ENCODE measurements around the gene PNISR. TPM values are rescaled to one million over a fixed set of nuclear protein-coding genes. Genes with fewer than 3 reads are reported as not detected.

PNISR gene
- total and polyA plus RNA-seq, 2 of the 13 experiments (the other 11 are each of a cell fraction or from before 2014, with no cell fraction given) = 43.0 to 48.0 TPM

DNA sequence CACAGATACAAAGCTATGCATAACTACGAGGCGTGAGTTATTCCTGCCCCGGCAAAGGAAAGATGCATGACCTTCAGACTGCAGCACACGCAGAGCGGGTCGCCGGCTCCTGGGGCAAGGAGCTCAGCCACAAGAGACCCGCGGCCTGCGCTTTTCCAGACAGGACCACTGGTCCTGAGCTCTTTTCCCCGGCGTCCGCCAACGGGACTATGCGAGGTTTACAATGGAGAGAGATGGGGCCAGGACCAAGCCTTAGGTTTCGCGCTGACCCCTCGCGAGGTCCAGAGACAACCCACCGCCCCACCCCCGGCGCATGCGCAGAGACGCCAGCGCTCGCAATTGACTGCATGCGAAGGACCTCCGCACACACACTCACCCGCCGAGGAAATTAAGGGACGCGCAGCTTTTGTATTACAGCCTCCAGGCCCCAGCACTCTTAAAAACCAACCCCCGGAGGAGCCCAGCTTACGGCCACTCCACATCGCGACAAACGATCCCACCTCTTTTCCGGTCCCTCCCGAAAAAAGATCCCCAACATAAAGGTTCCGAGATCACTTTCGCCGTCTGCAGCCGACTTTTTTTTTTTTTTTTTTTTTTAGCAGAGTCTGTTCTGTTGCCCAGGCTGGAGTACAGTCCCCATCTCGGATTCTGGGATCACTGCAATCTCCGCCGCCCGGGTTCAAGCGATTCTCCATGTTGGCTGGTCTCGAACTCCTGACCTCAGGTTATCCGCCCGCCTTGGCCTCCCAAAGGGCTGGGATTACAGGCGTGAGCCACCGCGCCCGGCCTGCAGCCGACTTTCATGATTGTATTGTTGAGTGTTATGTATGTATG lies 31.2 kb downstream of the PNISR start, which contains the start of gene COQ3 (continued):
- TF ChIP-seq MTA3 (CRISPR knock-in tag; IDR thresholded peaks at IDR 0.05) = no peak
- peak; percentile 85 for TF ChIP-seq POLR2AphosphoS5 (IDR thresholded peaks at IDR 0.05; ENCODE audit: low read depth, low read length)
- no peak for TF ChIP-seq ZFAT (CRISPR knock-in tag; conservative IDR thresholded peaks at IDR 0.05)
- TF ChIP-seq FIP1L1 (IDR thresholded peaks at IDR 0.05; ENCODE audit: borderline replicate concordance, insufficient read depth, low read depth, low read length) = no peak; the same call in 1 of the 2 replicates
- no peak for TF ChIP-seq KLF15 (CRISPR knock-in tag; IDR thresholded peaks at IDR 0.05; ENCODE audit: borderline replicate concordance)
- TF ChIP-seq DMAP1 (CRISPR knock-in tag; IDR thresholded peaks at IDR 0.05) = peak; percentile 65; the same call in 1 of the 2 replicates
- TF ChIP-seq ZNF75D (CRISPR knock-in tag; IDR thresholded peaks at IDR 0.05; ENCODE audit: borderline replicate concordance) = no peak
- no peak for TF ChIP-seq ZNF841 (CRISPR knock-in tag; IDR thresholded peaks at IDR 0.05; ENCODE audit: borderline replicate concordance)
- peak; percentile 57 for TF ChIP-seq KAT8 (CRISPR knock-in tag; IDR thresholded peaks at IDR 0.05)
- no peak for TF ChIP-seq RBM39 (IDR thresholded peaks at IDR 0.05; ENCODE audit: low read depth, low read length, poor library complexity, severe bottlenecking)
- TF ChIP-seq, protein P1, sequence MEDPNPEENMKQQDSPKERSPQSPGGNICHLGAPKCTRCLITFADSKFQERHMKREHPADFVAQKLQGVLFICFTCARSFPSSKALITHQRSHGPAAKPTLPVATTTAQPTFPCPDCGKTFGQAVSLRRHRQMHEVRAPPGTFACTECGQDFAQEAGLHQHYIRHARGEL (CRISPR knock-in tag; IDR thresholded peaks at IDR 0.05) = no peak
- no peak for TF ChIP-seq SMAD3 (CRISPR knock-in tag; IDR thresholded peaks at IDR 0.05)
- TF ChIP-seq ZNF256 (CRISPR knock-in tag; conservative IDR thresholded peaks at IDR 0.05) = no peak; the same call in 1 of the 2 replicates
- no peak for TF ChIP-seq MED8 (CRISPR knock-in tag; IDR thresholded peaks at IDR 0.05; ENCODE audit: insufficient replicate concordance)
- TF ChIP-seq, protein P2, sequence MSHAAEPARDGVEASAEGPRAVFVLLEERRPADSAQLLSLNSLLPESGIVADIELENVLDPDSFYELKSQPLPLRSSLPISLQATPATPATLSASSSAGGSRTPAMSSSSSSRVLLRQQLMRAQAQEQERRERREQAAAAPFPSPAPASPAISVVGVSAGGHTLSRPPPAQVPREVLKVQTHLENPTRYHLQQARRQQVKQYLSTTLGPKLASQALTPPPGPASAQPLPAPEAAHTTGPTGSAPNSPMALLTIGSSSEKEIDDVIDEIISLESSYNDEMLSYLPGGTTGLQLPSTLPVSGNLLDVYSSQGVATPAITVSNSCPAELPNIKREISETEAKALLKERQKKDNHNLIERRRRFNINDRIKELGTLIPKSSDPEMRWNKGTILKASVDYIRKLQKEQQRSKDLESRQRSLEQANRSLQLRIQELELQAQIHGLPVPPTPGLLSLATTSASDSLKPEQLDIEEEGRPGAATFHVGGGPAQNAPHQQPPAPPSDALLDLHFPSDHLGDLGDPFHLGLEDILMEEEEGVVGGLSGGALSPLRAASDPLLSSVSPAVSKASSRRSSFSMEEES (CRISPR knock-in tag; IDR thresholded peaks at IDR 0.05) = no peak
- no peak for TF ChIP-seq ZNF235 (CRISPR knock-in tag; IDR thresholded peaks at IDR 0.05; ENCODE audit: borderline replicate concordance)
- TF ChIP-seq, protein P3, sequence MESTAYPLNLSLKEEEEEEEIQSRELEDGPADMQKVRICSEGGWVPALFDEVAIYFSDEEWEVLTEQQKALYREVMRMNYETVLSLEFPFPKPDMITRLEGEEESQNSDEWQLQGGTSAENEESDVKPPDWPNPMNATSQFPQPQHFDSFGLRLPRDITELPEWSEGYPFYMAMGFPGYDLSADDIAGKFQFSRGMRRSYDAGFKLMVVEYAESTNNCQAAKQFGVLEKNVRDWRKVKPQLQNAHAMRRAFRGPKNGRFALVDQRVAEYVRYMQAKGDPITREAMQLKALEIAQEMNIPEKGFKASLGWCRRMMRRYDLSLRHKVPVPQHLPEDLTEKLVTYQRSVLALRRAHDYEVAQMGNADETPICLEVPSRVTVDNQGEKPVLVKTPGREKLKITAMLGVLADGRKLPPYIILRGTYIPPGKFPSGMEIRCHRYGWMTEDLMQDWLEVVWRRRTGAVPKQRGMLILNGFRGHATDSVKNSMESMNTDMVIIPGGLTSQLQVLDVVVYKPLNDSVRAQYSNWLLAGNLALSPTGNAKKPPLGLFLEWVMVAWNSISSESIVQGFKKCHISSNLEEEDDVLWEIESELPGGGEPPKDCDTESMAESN (CRISPR knock-in tag; conservative IDR thresholded peaks at IDR 0.05) = no peak
- TF ChIP-seq, protein P4, sequence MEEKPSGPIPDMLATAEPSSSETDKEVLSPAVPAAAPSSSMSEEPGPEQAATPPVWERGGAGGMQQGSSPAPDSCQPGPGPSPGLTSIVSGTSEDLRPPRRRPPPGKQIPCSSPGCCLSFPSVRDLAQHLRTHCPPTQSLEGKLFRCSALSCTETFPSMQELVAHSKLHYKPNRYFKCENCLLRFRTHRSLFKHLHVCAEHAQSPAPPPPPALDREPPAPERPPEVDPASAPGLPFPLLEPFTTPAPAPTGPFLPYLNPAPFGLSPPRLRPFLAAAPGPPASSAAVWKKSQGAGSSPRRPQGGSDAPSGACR (CRISPR knock-in tag; IDR thresholded peaks at IDR 0.05) = no peak
- TF ChIP-seq ZNF207 (IDR thresholded peaks at IDR 0.05; ENCODE audit: borderline replicate concordance) = no peak
- TF ChIP-seq HOXA9 (CRISPR knock-in tag; IDR thresholded peaks at IDR 0.05; ENCODE audit: borderline replicate concordance) = no peak
- TF ChIP-seq ZNF34 (CRISPR knock-in tag; IDR thresholded peaks at IDR 0.05; ENCODE audit: borderline replicate concordance) = peak; percentile 53; the same call in 1 of the 2 replicates
- no peak for TF ChIP-seq FOXK2 (IDR thresholded peaks at IDR 0.05)
- no peak for TF ChIP-seq HHEX (CRISPR knock-in tag; IDR thresholded peaks at IDR 0.05)
- no peak for TF ChIP-seq ZNF577 (CRISPR knock-in tag; IDR thresholded peaks at IDR 0.05; ENCODE audit: borderline replicate concordance, low read depth)
- no peak for TF ChIP-seq TGIF2 (CRISPR knock-in tag; IDR thresholded peaks at IDR 0.05)

All from HepG2 (cell line).